ENCODE results near the gene CDK4. TPM values are rescaled to one million over a fixed set of nuclear protein-coding genes. Genes with fewer than 3 reads are reported as not detected.

Gene CDK4
- total and polyA plus RNA-seq, 2 of the 13 experiments (the other 11 are each of a cell fraction or from before 2014, with no cell fraction given), result 191 to 209 TPM

DNA sequence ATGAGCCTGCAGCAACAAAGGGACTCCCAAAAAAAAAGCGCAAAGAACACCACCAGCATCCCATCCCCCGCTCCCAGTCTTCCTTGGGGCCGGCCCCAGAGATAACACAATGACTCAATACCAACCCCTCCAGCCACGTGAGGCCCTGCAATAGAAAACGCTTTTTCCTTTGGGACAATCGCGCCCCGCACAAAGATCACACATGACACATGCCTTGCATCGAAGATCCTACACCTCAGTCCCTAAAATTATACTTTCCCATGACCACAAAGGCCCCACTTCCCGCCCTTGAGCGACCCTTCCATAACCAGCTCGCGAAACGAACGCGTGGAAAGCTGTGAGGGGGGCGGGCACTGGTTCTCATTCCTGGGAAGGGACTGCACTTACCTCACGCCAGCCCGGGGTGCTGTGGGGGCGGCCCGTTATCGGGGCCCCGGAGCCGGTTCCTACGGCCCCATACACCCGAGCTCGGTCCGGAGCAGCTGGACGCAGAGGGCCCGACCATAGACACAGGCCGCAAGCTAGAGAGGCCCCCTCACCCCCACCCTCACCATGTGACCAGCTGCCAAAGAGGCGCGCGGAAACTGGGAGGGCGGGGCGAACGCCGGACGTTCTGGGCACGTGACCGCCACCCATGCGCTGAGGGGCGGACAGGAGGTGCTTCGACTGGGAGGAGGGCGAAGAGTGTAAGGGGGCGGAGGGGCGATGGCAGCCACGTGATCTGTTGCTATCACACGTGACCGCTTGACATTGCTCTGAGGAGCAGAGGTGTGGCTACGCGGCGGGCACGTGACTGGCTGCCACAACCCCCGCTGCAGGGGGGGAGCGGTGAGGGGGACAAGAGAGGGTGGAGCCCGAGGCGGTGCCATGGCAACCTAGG, at the start of gene CDK4 (continued):
- 0 out of 2 replicates have a peak, but pooled peaks have one; percentile 22 for TF ChIP-seq ZBTB20 (CRISPR knock-in tag; IDR thresholded peaks at IDR 0.05; ENCODE audit: borderline replicate concordance, low read depth)
- TF ChIP-seq TCF7L2 (IDR thresholded peaks at IDR 0.05; ENCODE audit: low read depth, low read length), result no peak
- no peak for TF ChIP-seq MAFG (CRISPR knock-in tag; IDR thresholded peaks at IDR 0.05)
- no peak for TF ChIP-seq ZNF142 (CRISPR knock-in tag; IDR thresholded peaks at IDR 0.05)
- TF ChIP-seq, protein P1, sequence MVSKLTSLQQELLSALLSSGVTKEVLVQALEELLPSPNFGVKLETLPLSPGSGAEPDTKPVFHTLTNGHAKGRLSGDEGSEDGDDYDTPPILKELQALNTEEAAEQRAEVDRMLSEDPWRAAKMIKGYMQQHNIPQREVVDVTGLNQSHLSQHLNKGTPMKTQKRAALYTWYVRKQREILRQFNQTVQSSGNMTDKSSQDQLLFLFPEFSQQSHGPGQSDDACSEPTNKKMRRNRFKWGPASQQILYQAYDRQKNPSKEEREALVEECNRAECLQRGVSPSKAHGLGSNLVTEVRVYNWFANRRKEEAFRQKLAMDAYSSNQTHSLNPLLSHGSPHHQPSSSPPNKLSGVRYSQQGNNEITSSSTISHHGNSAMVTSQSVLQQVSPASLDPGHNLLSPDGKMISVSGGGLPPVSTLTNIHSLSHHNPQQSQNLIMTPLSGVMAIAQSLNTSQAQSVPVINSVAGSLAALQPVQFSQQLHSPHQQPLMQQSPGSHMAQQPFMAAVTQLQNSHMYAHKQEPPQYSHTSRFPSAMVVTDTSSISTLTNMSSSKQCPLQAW (CRISPR knock-in tag; IDR thresholded peaks at IDR 0.05), result peak; percentile 91
- TF ChIP-seq SIX1 (CRISPR knock-in tag; IDR thresholded peaks at IDR 0.05; ENCODE audit: borderline replicate concordance), result no peak
- no peak for TF ChIP-seq GLI4 (CRISPR knock-in tag; IDR thresholded peaks at IDR 0.05; ENCODE audit: borderline replicate concordance)
- no peak for TF ChIP-seq CAMTA2 (CRISPR knock-in tag; IDR thresholded peaks at IDR 0.05; ENCODE audit: borderline replicate concordance)
- TF ChIP-seq NFIB (CRISPR knock-in tag; IDR thresholded peaks at IDR 0.05; ENCODE audit: borderline replicate concordance), result no peak
- TF ChIP-seq, protein P2, sequence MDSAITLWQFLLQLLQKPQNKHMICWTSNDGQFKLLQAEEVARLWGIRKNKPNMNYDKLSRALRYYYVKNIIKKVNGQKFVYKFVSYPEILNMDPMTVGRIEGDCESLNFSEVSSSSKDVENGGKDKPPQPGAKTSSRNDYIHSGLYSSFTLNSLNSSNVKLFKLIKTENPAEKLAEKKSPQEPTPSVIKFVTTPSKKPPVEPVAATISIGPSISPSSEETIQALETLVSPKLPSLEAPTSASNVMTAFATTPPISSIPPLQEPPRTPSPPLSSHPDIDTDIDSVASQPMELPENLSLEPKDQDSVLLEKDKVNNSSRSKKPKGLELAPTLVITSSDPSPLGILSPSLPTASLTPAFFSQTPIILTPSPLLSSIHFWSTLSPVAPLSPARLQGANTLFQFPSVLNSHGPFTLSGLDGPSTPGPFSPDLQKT (CRISPR knock-in tag; IDR thresholded peaks at IDR 0.05; ENCODE audit: borderline replicate concordance), result no peak
- TF ChIP-seq PHF21A (CRISPR knock-in tag; IDR thresholded peaks at IDR 0.05), result peak; percentile 86
- TF ChIP-seq ZNF354B (CRISPR knock-in tag; IDR thresholded peaks at IDR 0.05), result peak; percentile 50; the same call in 1 of the 2 replicates
- 0 out of 2 replicates have a peak, but pooled peaks have one; percentile 49 for TF ChIP-seq ZC3H4 (CRISPR knock-in tag; IDR thresholded peaks at IDR 0.05; ENCODE audit: borderline replicate concordance)
- peak; percentile 85 for TF ChIP-seq DR1 (CRISPR knock-in tag; IDR thresholded peaks at IDR 0.05)
- peak; percentile 83; the same call in 1 of the 2 replicates for TF ChIP-seq ZNF230 (CRISPR knock-in tag; IDR thresholded peaks at IDR 0.05)
- TF ChIP-seq MBD4 (IDR thresholded peaks at IDR 0.05; ENCODE audit: borderline replicate concordance, low read length), result no peak
- TF ChIP-seq ZGPAT (CRISPR knock-in tag; IDR thresholded peaks at IDR 0.05), result peak; percentile 97
- peak; percentile 96; the same call in 1 of the 2 replicates for TF ChIP-seq FOXK1 (CRISPR knock-in tag; IDR thresholded peaks at IDR 0.05; ENCODE audit: borderline replicate concordance, low read depth)
- peak; percentile 90 for TF ChIP-seq SMAD3 (CRISPR knock-in tag; IDR thresholded peaks at IDR 0.05)
